ENCODE data around the gene FBXO41. TPM values are rescaled to one million over a fixed set of nuclear protein-coding genes. Genes with fewer than 3 reads are reported as not detected.
A peak's percentile ranks its signal among the peaks of the same experiment; 100 is the strongest.

Gene FBXO41
- total and polyA plus RNA-seq, 9 of the 15 experiments (the other 6 are each of a cell fraction or from before 2014, with no cell fraction given) = 0.21 to 8.2 (median 3.5) TPM

DNA sequence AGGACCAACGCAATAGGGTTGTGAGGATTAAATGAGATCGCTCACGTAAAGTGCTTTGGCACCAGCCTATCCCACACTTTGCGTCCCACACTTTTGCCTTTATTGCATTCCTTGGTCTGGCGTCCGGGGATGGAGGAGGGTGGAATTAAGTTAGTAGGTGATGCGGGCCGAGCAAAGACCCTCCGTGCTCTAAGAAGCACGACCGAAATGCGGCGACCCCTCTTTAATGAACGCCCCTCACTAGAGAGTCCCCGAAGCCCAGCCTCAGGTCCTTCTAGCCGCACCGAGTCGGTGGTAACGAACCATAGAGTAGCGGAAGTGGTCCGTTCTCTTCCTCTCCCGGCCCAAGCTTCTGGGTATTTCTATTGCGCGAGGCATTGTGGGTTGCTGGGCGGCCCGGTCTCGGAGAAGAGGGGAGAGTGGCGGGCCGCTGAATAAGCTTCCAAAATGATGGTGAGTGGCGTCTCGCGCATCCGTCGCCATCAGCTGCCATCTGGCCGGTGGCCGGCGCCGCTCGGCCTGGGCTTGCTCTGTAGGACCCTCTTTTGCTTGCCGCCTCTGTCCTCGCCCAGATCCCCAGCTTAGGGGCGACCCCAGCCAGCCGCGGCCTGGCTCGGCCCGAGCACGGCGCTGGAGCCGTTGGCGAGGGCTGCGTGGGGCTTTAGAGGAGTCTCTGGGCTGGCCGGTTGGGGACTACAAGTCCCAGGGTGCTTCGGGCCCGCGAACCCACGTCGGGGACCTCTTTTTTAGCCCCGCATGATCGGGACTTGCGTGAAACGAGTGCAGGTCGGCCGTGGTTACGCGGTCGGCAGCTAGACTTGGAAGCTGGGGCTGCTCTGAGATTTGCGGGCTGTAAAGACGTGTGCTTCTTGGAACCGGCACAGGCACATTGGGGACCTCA is 50.1 kb downstream of the FBXO41 start, which contains the start of gene CCT7 (continued):
- TF ChIP-seq CREB3L1 (IDR thresholded peaks at IDR 0.05; ENCODE audit: borderline replicate concordance, low read depth) (peak; percentile 69; the same call in 1 of the 2 replicates), MTA1 (IDR thresholded peaks at IDR 0.05; ENCODE audit: borderline replicate concordance) (no peak), JUND (IDR thresholded peaks at IDR 0.05; ENCODE audit: borderline replicate concordance, low read depth, low read length) (peak; percentile 29), JUND (tag; IDR thresholded peaks at IDR 0.05; ENCODE audit: borderline replicate concordance, low read depth, low read length) (no peak), CBFB (CRISPR knock-in tag; IDR thresholded peaks at IDR 0.05) (no peak; the same call in 1 of the 2 replicates), NCOA1 (IDR thresholded peaks at IDR 0.05; ENCODE audit: low read depth) (peak; percentile 85), HOXB6 (CRISPR knock-in tag; IDR thresholded peaks at IDR 0.05; ENCODE audit: borderline replicate concordance) (no peak), ERF (CRISPR knock-in tag; IDR thresholded peaks at IDR 0.05) (no peak)
- TF ChIP-seq, protein P1, sequence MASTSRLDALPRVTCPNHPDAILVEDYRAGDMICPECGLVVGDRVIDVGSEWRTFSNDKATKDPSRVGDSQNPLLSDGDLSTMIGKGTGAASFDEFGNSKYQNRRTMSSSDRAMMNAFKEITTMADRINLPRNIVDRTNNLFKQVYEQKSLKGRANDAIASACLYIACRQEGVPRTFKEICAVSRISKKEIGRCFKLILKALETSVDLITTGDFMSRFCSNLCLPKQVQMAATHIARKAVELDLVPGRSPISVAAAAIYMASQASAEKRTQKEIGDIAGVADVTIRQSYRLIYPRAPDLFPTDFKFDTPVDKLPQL (IDR thresholded peaks at IDR 0.05; ENCODE audit: extremely low read depth, insufficient read length) = peak; percentile 62
